GM23338 (cell line): ENCODE results near the gene DTD1.

ENCODE experiments used
- CREB1 ChIP-seq: fragments of 250-450 bp; sonication (Bioruptor Pico); IDR thresholded peaks from 2 replicates; pipeline ENCODE4 v1.5.0; 2020; ENCODE audit warnings: low read depth, mild to moderate bottlenecking, moderate library complexity
- EZH2 ChIP-seq: fragments of 200-600 bp; sonication (generic); IDR thresholded peaks from one replicate; pipeline ENCODE4 v1.8.0; 2017; ENCODE audit warnings: antibody characterized with exemption, mild to moderate bottlenecking, low read depth; ENCODE audit not compliant: unreplicated experiment
- EZH2phosphoT487 ChIP-seq: fragments of 200-600 bp; sonication (generic); IDR thresholded peaks from one replicate; pipeline ENCODE4 v1.8.1; 2018; ENCODE audit warnings: antibody characterized with exemption; ENCODE audit not compliant: unreplicated experiment
- JUNB ChIP-seq: IDR thresholded peaks from one replicate; pipeline ENCODE4 v1.6.1; 2016; ENCODE audit warnings: antibody characterized with exemption; ENCODE audit not compliant: unreplicated experiment
- POLR2AphosphoS5 ChIP-seq: IDR thresholded peaks from 2 replicates; pipeline ENCODE4 v1.6.1; 2016; ENCODE audit warnings: antibody characterized with exemption, low read depth
- REST ChIP-seq: IDR thresholded peaks from one replicate; pipeline ENCODE4 v1.6.1; 2018; ENCODE audit warnings: antibody characterized with exemption; ENCODE audit not compliant: unreplicated experiment
- STAT1 ChIP-seq: IDR thresholded peaks from one replicate; pipeline ENCODE4 v1.6.1; 2016; ENCODE audit warnings: antibody characterized with exemption; ENCODE audit not compliant: unreplicated experiment
- ZNF114 ChIP-seq: fragments of 250-450 bp; sonication (Bioruptor Pico); IDR thresholded peaks from 2 replicates; pipeline ENCODE4 v1.5.0; 2020; ENCODE audit warnings: mild to moderate bottlenecking, moderate library complexity
- ZNF331 ChIP-seq: fragments of 250-450 bp; sonication (Bioruptor Pico); IDR thresholded peaks from 2 replicates; pipeline ENCODE4 v1.5.0; 2020; ENCODE audit warnings: low read depth, mild to moderate bottlenecking, moderate library complexity
- TF ChIP-seq, protein P1 (sequence below), 2 experiments: fragments of 200-600 bp in 1 of 2; sonication (generic) in 1 of 2; conservative IDR thresholded peaks; 2 replicates each; pipeline versions ENCODE4 v1.5.1 to v1.6.1; 2016 to 2017; ENCODE audit warnings: antibody characterized with exemption in 2 of 2, low read depth in 2 of 2, mild to moderate bottlenecking in 2 of 2, moderate library complexity in 1 of 2
- TF ChIP-seq, protein P2 (sequence below): IDR thresholded peaks from 2 replicates; pipeline ENCODE4 v1.6.1; 2016; ENCODE audit warnings: antibody characterized with exemption

GRCh38 chr20:18698735-18699380, 111.0 kb downstream of the DTD1 start:
- TF ChIP-seq, protein P1, sequence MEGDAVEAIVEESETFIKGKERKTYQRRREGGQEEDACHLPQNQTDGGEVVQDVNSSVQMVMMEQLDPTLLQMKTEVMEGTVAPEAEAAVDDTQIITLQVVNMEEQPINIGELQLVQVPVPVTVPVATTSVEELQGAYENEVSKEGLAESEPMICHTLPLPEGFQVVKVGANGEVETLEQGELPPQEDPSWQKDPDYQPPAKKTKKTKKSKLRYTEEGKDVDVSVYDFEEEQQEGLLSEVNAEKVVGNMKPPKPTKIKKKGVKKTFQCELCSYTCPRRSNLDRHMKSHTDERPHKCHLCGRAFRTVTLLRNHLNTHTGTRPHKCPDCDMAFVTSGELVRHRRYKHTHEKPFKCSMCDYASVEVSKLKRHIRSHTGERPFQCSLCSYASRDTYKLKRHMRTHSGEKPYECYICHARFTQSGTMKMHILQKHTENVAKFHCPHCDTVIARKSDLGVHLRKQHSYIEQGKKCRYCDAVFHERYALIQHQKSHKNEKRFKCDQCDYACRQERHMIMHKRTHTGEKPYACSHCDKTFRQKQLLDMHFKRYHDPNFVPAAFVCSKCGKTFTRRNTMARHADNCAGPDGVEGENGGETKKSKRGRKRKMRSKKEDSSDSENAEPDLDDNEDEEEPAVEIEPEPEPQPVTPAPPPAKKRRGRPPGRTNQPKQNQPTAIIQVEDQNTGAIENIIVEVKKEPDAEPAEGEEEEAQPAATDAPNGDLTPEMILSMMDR (conservative IDR thresholded peaks at IDR 0.05; ENCODE audit: low read depth in 2 of 2) = no peak
- TF ChIP-seq POLR2AphosphoS5 (no peak), CREB1 (no peak), REST (no peak), EZH2phosphoT487 (no peak), EZH2 (no peak), JUNB (no peak), ZNF114 (CRISPR knock-in tag) (no peak), STAT1 (no peak), ZNF331 (CRISPR knock-in tag) (no peak)
- TF ChIP-seq, protein P2, sequence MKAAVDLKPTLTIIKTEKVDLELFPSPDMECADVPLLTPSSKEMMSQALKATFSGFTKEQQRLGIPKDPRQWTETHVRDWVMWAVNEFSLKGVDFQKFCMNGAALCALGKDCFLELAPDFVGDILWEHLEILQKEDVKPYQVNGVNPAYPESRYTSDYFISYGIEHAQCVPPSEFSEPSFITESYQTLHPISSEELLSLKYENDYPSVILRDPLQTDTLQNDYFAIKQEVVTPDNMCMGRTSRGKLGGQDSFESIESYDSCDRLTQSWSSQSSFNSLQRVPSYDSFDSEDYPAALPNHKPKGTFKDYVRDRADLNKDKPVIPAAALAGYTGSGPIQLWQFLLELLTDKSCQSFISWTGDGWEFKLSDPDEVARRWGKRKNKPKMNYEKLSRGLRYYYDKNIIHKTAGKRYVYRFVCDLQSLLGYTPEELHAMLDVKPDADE = no peak
